ENCODE data around the gene MDN1.

MDN1 gene

GRCh38 chr6:89805814-89806371, 13.7 kb downstream of the MDN1 start:
- Histone ChIP-seq H3K4me3 (replicated peaks; ENCODE audit: low read depth, low read length) (no peak overlapping the region), H3K36me3 (ENCODE audit: control insufficient read depth, insufficient read depth, low read length) (no peaks in the 10 kb centered on the region), H3K27me3 (replicated peaks; ENCODE audit: control insufficient read depth, insufficient read depth, low read length) (no peaks in the 10 kb centered on the region)
- DNase-seq (ENCODE audit: extremely low read depth, insufficient read length), result no peak
- TF ChIP-seq, protein P1, sequence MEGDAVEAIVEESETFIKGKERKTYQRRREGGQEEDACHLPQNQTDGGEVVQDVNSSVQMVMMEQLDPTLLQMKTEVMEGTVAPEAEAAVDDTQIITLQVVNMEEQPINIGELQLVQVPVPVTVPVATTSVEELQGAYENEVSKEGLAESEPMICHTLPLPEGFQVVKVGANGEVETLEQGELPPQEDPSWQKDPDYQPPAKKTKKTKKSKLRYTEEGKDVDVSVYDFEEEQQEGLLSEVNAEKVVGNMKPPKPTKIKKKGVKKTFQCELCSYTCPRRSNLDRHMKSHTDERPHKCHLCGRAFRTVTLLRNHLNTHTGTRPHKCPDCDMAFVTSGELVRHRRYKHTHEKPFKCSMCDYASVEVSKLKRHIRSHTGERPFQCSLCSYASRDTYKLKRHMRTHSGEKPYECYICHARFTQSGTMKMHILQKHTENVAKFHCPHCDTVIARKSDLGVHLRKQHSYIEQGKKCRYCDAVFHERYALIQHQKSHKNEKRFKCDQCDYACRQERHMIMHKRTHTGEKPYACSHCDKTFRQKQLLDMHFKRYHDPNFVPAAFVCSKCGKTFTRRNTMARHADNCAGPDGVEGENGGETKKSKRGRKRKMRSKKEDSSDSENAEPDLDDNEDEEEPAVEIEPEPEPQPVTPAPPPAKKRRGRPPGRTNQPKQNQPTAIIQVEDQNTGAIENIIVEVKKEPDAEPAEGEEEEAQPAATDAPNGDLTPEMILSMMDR (IDR thresholded peaks at IDR 0.05; ENCODE audit: insufficient read depth, low read length, poor library complexity, severe bottlenecking), result no peak

DNA sequence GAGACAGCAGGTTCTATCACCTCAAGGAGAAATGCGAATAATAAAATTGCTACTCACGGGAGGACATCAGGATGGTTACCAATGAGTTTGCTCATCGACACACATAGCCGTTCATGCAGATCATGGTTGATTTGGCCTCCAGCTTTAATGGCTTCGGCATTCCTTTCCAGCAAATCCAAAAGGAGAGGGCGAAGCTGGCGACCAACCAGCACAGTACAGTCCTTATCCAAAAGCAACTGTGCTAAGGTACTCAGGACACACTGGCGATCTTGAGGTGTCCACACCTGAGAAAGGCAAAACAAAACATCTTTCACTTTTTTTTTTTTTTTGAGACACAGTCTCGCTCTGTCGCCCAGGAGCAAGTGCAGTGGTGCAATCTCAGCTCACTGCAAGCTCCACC, 16.3 kb downstream of the MDN1 start:
- no peaks in the 10 kb centered on the region for H3K27me3 ChIP-seq (replicated peaks; ENCODE audit: control insufficient read depth, insufficient read depth, low read length)
- no peak for DNase-seq (ENCODE audit: extremely low read depth, insufficient read length)
- H3K36me3 ChIP-seq (ENCODE audit: control insufficient read depth, insufficient read depth, low read length), result no peaks in the 10 kb centered on the region
- no peak overlapping the region for H3K4me3 ChIP-seq (replicated peaks; ENCODE audit: low read depth, low read length)
- TF ChIP-seq, protein P1 (IDR thresholded peaks at IDR 0.05; ENCODE audit: insufficient read depth, low read length, poor library complexity, severe bottlenecking), result no peak

DNA sequence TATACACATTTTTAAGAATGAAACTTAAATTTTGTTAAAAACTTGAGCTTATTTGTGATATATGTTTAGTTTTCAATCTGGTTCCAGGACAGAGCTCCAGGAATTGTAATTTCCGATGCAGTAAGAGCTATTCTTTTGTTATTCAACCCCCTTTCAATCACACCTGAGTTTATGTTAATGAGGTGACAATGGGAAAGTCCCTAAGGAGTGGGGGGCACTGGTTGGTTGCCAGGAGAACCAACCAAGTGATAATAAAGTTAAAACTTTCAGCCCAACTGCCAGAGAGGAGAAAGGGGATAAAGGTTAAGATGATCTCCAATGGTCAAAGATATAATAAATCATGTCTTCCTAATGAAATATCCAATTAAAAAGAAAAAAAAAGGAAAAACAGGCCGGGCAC, 19.8 kb downstream of the MDN1 start:
- Histone ChIP-seq H3K4me3 (replicated peaks; ENCODE audit: low read depth, low read length) (no peak overlapping the region), H3K27me3 (replicated peaks; ENCODE audit: control insufficient read depth, insufficient read depth, low read length) (no peaks in the 10 kb centered on the region), H3K36me3 (ENCODE audit: control insufficient read depth, insufficient read depth, low read length) (no peaks in the 10 kb centered on the region)
- DNase-seq (ENCODE audit: extremely low read depth, insufficient read length), result no peak
- TF ChIP-seq, protein P1 (IDR thresholded peaks at IDR 0.05; ENCODE audit: insufficient read depth, low read length, poor library complexity, severe bottlenecking), result no peak

DNA sequence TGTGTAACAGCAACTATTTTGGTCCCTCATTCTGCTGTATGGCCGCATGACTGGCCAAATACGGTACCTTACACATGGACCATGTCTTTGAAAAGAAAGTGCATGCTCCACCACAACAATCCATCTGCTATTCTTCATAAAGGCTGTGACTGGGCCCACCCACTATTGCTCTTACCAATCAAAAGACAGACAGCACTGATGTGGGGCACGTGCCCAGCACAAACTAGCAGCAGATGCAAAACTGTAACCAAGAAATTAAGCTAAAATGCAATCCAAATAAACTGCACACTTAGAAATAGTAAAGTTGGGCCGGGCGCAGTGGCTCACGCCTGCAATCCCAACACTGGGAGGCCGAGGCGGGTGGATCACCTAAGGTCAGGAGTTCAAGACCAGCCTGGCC, 20.5 kb downstream of the MDN1 start:
- Histone ChIP-seq H3K36me3 (ENCODE audit: control insufficient read depth, insufficient read depth, low read length) (no peaks in the 10 kb centered on the region), H3K4me3 (replicated peaks; ENCODE audit: low read depth, low read length) (no peak overlapping the region), H3K27me3 (replicated peaks; ENCODE audit: control insufficient read depth, insufficient read depth, low read length) (no peaks in the 10 kb centered on the region)
- no peak for DNase-seq (ENCODE audit: extremely low read depth, insufficient read length)
- TF ChIP-seq, protein P1 (IDR thresholded peaks at IDR 0.05; ENCODE audit: insufficient read depth, low read length, poor library complexity, severe bottlenecking), result no peak

GRCh38 chr6:89797317-89797716, 22.3 kb downstream of the MDN1 start:
- DNase-seq (ENCODE audit: extremely low read depth, insufficient read length), result no peak
- Histone ChIP-seq H3K27me3 (replicated peaks; ENCODE audit: control insufficient read depth, insufficient read depth, low read length) (no peaks in the 10 kb centered on the region), H3K36me3 (ENCODE audit: control insufficient read depth, insufficient read depth, low read length) (peaks cover 5% of the 10 kb centered on the region), H3K4me3 (replicated peaks; ENCODE audit: low read depth, low read length) (no peak overlapping the region)
- TF ChIP-seq, protein P1 (IDR thresholded peaks at IDR 0.05; ENCODE audit: insufficient read depth, low read length, poor library complexity, severe bottlenecking), result no peak

GRCh38 chr6:89794324-89794723, 25.3 kb downstream of the MDN1 start:
- DNase-seq (ENCODE audit: extremely low read depth, insufficient read length), result peak; percentile 38
- Histone ChIP-seq H3K27me3 (replicated peaks; ENCODE audit: control insufficient read depth, insufficient read depth, low read length) (no peaks in the 10 kb centered on the region), H3K36me3 (ENCODE audit: control insufficient read depth, insufficient read depth, low read length) (peaks cover 11% of the 10 kb centered on the region), H3K4me3 (replicated peaks; ENCODE audit: low read depth, low read length) (no peak overlapping the region)
- TF ChIP-seq, protein P1 (IDR thresholded peaks at IDR 0.05; ENCODE audit: insufficient read depth, low read length, poor library complexity, severe bottlenecking), result no peak
